ENCODE data around the gene SYCN. TPM values are rescaled to one million over a fixed set of nuclear protein-coding genes. Genes with fewer than 3 reads are reported as not detected.

SYCN gene
- total and polyA plus RNA-seq, 2 of the 8 experiments (the other 6 are each of a cell fraction or from before 2014, with no cell fraction given), result not detected

- no peak for DNase-seq (ENCODE audit: low read depth in 1 of 2, low spot score in 2 of 2)
- H2AK5ac ChIP-seq (ENCODE audit: low read depth, low read length), result peak overlapping the region; percentile 44
- no peak overlapping the region for H3K56ac ChIP-seq (replicated peaks; ENCODE audit: insufficient read length, low read depth, low read length)
- no peak overlapping the region for H3K14ac ChIP-seq (ENCODE audit: insufficient read length)
- 0 out of 2 replicates have a peak overlapping the region, but pooled peaks have one; percentile 25 for H3K18ac ChIP-seq (ENCODE audit: extremely low read depth, low read length)
- no peak overlapping the region for H2BK20ac ChIP-seq (ENCODE audit: low read length)
- CTCF ChIA-PET (ENCODE audit: partially characterized antibody), result interaction anchor here (0.8 to 1.3 kb wide), 2 partner anchors 9 to 23 kb away, joined by 3 to 5 read pairs; no protein-coding TSS in a partner anchor
- H2BK5ac ChIP-seq (ENCODE audit: low read depth, low read length), result peak overlapping the region; percentile 91
- no peak overlapping the region for H3K27ac ChIP-seq (ENCODE audit: low read depth, low read length)
- peak overlapping the region; percentile 99 for H3K4ac ChIP-seq (replicated peaks; ENCODE audit: insufficient read length, low read depth, low read length)
- H3K23ac ChIP-seq (ENCODE audit: insufficient read length), result peak overlapping the region; percentile 10
- peaks cover 4 to 39% (median 22%) of the 10 kb centered on the region in 4 experiments for H3K4me1 ChIP-seq (replicated peaks in 1 of 4; ENCODE audit: control insufficient read depth in 3 of 4, insufficient read depth in 4 of 4, low read length in 3 of 4)
- H3K9ac ChIP-seq (replicated peaks in 1 of 4; ENCODE audit: extremely low read depth in 1 of 4, low read depth in 3 of 4, low read length in 3 of 4), result peak overlapping the region in 1 of 4 experiments; percentile 29; a peak in 1 of 7 replicates
- no peak for FAIRE-seq
- H3K9me3 ChIP-seq (ENCODE audit: insufficient read depth in 2 of 2, low read depth in 1 of 2, low read length in 1 of 2), result no peaks in the 10 kb centered on the region
- H2BK12ac ChIP-seq (ENCODE audit: low read depth, low read length), result peak overlapping the region; percentile 22; the same call in 1 of the 2 replicates
- peaks cover 0 to 50% of the 10 kb centered on the region in 2 experiments; a peak in 1 of 4 replicates for H3K79me2 ChIP-seq (ENCODE audit: control insufficient read depth in 1 of 2, insufficient read depth in 2 of 2, low read length in 2 of 2)
- peak overlapping the region; percentile 91 for H4K91ac ChIP-seq (replicated peaks; ENCODE audit: insufficient read length, low read length)
- 93% methylated on average over 15 of the region's 15 CpGs; no CpG with 5 or more reads in 1 of the 2 experiments for WGBS, 2 experiments (ENCODE audit: extremely low coverage in 1 of 2, insufficient coverage in 1 of 2, insufficient read length in 1 of 2, insufficient replicate concordance in 2 of 2, low coverage in 1 of 2, low lambda C conversion rate in 2 of 2, missing lambda C conversion rate in 1 of 2)
- no peak overlapping the region for H4K5ac ChIP-seq (ENCODE audit: insufficient read length, low read depth, low read length)
- H2BK15ac ChIP-seq (ENCODE audit: low read length), result peak overlapping the region; percentile 0; the same call in 1 of the 2 replicates
- H3K27me3 ChIP-seq (replicated peaks in 1 of 4; ENCODE audit: control insufficient read depth in 3 of 4, extremely low read depth in 1 of 4, insufficient read depth in 3 of 4, low read length in 3 of 4), result peaks cover 0 to 1% (median 0%) of the 10 kb centered on the region in 4 experiments; a peak in 1 of 7 replicates
- H3K4me3 ChIP-seq (ENCODE audit: extremely low read depth in 1 of 4, insufficient read depth in 2 of 4, low read depth in 3 of 4, low read length in 4 of 4), result no peak overlapping the region
- TF ChIP-seq CHD2 (IDR thresholded peaks at IDR 0.05; ENCODE audit: low read length) (no peak), TEAD4 (IDR thresholded peaks at IDR 0.05; ENCODE audit: low read depth, low read length) (no peak), CHD1 (IDR thresholded peaks at IDR 0.05; ENCODE audit: low read depth, low read length) (no peak), ATF3 (IDR thresholded peaks at IDR 0.05; ENCODE audit: insufficient read depth, low read depth, low read length) (no peak), NANOG (IDR thresholded peaks at IDR 0.05; ENCODE audit: insufficient read depth, low read depth, low read length, poor library complexity, severe bottlenecking) (no peak), JUND (IDR thresholded peaks at IDR 0.05; ENCODE audit: low read length) (no peak), SP2 (IDR thresholded peaks at IDR 0.05; ENCODE audit: low read length) (no peak), YY1 (IDR thresholded peaks at IDR 0.05; ENCODE audit: low read depth, low read length) (no peak), RNF2 (IDR thresholded peaks at IDR 0.05; ENCODE audit: borderline replicate concordance, low read depth, low read length, missing control alignments, poor library complexity, severe bottlenecking) (no peak)
- no peak overlapping the region for H2AFZ ChIP-seq (ENCODE audit: low read length)
- H3K23me2 ChIP-seq (ENCODE audit: low read depth, low read length), result peaks cover 3% of the 10 kb centered on the region; the same call in 1 of the 2 replicates
- H3K36me3 ChIP-seq (ENCODE audit: control insufficient read depth in 2 of 4, insufficient read depth in 4 of 4, low read length in 3 of 4), result no peaks in the 10 kb centered on the region; a peak in 2 of 8 replicates
- no peak overlapping the region for H3K4me2 ChIP-seq (ENCODE audit: insufficient read depth in 1 of 2, low read depth in 2 of 2, low read length in 2 of 2)
- POLR2A ChIA-PET (ENCODE audit: partially characterized antibody), result interaction anchor here (1.0 to 1.2 kb wide), 2 partner anchors 13 to 15 kb away, joined by 3 to 4 read pairs; no protein-coding TSS in a partner anchor
- H2BK120ac ChIP-seq (replicated peaks; ENCODE audit: low read depth, low read length), result peak overlapping the region; percentile 72
- peaks cover 40% of the 10 kb centered on the region for H3K79me1 ChIP-seq (ENCODE audit: low read depth, low read length)
- H4K8ac ChIP-seq (ENCODE audit: extremely low read depth, insufficient read depth, low read length), result no peak overlapping the region
- peaks cover 22 to 35% of the 10 kb centered on the region in 2 experiments for H4K20me1 ChIP-seq (replicated peaks in 1 of 2; ENCODE audit: control insufficient read depth in 1 of 2, insufficient read depth in 2 of 2, low read length in 2 of 2)
Measured at GRCh38 chr19:39157997-39158389, 46.1 kb downstream of the SYCN start.

All from H1 (cell line).